CD4-positive, alpha-beta T cell treated with Interleukin-10 for 1 hour (primary cell): Measurements from ENCODE around the gene CDK5R2.

Source experiments
- DNase-seq: peaks from one replicate; pipeline ENCODE4 v3.0.0-alpha.2; 2020

CDK5R2 gene

GRCh38 chr2:218990052-218990451 is 30.6 kb downstream of the CDK5R2 start:
- no peak for DNase-seq

GRCh38 chr2:218990612-218991011 is 31.1 kb downstream of the CDK5R2 start:
- no peak for DNase-seq

- DNase-seq = no peak
Observed at GRCh38 chr2:218991674-218992168, 32.3 kb downstream of the CDK5R2 start.

- no peak for DNase-seq
Observed at GRCh38 chr2:218992196-218992595, 32.7 kb downstream of the CDK5R2 start.

- DNase-seq = no peak
Observed at GRCh38 chr2:218992703-218993344, 33.4 kb downstream of the CDK5R2 start.

- no peak for DNase-seq
Observed at GRCh38 chr2:218993345-218994315, 34.2 kb downstream of the CDK5R2 start, which contains the start of gene CRYBA2. TSS of gene CRYBA2 (minus strand) at chr2:218993422. CDS start at chr2:218993176, 246 bp downstream.

GRCh38 chr2:218995561-218995960 is 36.1 kb downstream of the CDK5R2 start:
- no peak for DNase-seq

- DNase-seq = peak; percentile 80
Observed at GRCh38 chr2:218995972-218996711, 36.7 kb downstream of the CDK5R2 start.

GRCh38 chr2:218996937-218997336 is 37.5 kb downstream of the CDK5R2 start:
- no peak for DNase-seq

- no peak for DNase-seq
Observed at GRCh38 chr2:218997731-218998130, 38.3 kb downstream of the CDK5R2 start.

GRCh38 chr2:218998414-218999002 is 39.0 kb downstream of the CDK5R2 start:
- no peak for DNase-seq

- no peak for DNase-seq
Observed at GRCh38 chr2:218999021-218999880, 39.8 kb downstream of the CDK5R2 start.

GRCh38 chr2:218999881-219000568 is 40.6 kb downstream of the CDK5R2 start:
- no peak for DNase-seq

GRCh38 chr2:219000569-219000960 is 41.1 kb downstream of the CDK5R2 start:
- no peak for DNase-seq

- no peak for DNase-seq
Observed at GRCh38 chr2:219001100-219001576, 41.7 kb downstream of the CDK5R2 start.

GRCh38 chr2:219001577-219002394 is 42.3 kb downstream of the CDK5R2 start:
- no peak for DNase-seq

GRCh38 chr2:219002395-219003266 is 43.2 kb downstream of the CDK5R2 start:
- peak; percentile 43 for DNase-seq

- no peak for DNase-seq
Observed at GRCh38 chr2:219003267-219003634, 43.8 kb downstream of the CDK5R2 start.

- DNase-seq = no peak
Observed at GRCh38 chr2:219003979-219004378, 44.5 kb downstream of the CDK5R2 start.
